SK-N-SH (cell line): ENCODE results near the gene IRX2. TPM values are rescaled to one million over a fixed set of nuclear protein-coding genes. Genes with fewer than 3 reads are reported as not detected.

ENCODE experiments used
- CTCF ChIA-PET: fragments of 300-600, 350-600 bp; formaldehyde crosslinking; extraction: SDS; loops from one replicate; lab custom pipeline; 2021; lab: Yijun Ruan, JAX
- POLR2A ChIA-PET: fragments of 350-600 bp; sonication (Branson Sonifier 250); formaldehyde crosslinking; extraction: SDS; loops from one replicate; lab custom pipeline; 2020; ENCODE audit warnings: antibody characterized with exemption, inconsistent platforms; lab: Yijun Ruan, JAX
- DNase-seq: peaks from one replicate; pipeline ENCODE4 v3.0.0; 2012
- H2AFZ ChIP-seq: fragments of 200-600 bp; sonication (generic); 2 replicates; pipeline ENCODE4 v1.8.1; 2016; ENCODE audit warnings: antibody characterized with exemption, mild to moderate bottlenecking, low read depth
- H3F3A ChIP-seq: fragments of 200-600 bp; sonication (generic); replicated peaks from 2 replicates; pipeline ENCODE3; 2016; ENCODE audit warnings: antibody characterized with exemption, mild to moderate bottlenecking; ENCODE audit not compliant: insufficient read depth
- H3K27ac ChIP-seq, 2 experiments: fragments of 200-500 bp in 1 of 2; fragments of 200-600 bp in 1 of 2; sonication (Bioruptor generic) in 1 of 2; sonication (generic), shearing (Covaris generic) in 1 of 2; 2 replicates each; pipeline versions ENCODE4 v1.5.1 to v1.6.1; 2014 to 2016; ENCODE audit warnings: low read depth in 2 of 2, inconsistent platforms in 1 of 2, low read length in 1 of 2, mild to moderate bottlenecking in 1 of 2, mixed read lengths in 1 of 2
- H3K27me3 ChIP-seq: fragments of 200-600 bp; sonication (generic), shearing (Covaris generic); 2 replicates; pipeline ENCODE4 v1.6.1; 2016; ENCODE audit warnings: mixed run types; ENCODE audit not compliant: insufficient read depth
- H3K36me3 ChIP-seq, 2 experiments: fragments of 200-500 bp in 1 of 2; fragments of 200-600 bp in 1 of 2; sonication (Bioruptor generic) in 1 of 2; sonication (generic) in 1 of 2; replicated peaks in 1 of 2; 2 replicates each; pipeline versions ENCODE3 to v1.5.1; 2014 to 2016; ENCODE audit warnings: low read length in 1 of 2, mild to moderate bottlenecking in 1 of 2; ENCODE audit not compliant: insufficient read depth in 2 of 2, control insufficient read depth in 1 of 2
- H3K4me1 ChIP-seq, 2 experiments: fragments of 200-500 bp in 1 of 2; fragments of 200-600 bp in 1 of 2; sonication (Bioruptor generic) in 1 of 2; sonication (generic), shearing (Covaris generic) in 1 of 2; 2 replicates each; pipeline versions ENCODE4 v1.5.1 to v1.6.1; 2014 to 2016; ENCODE audit warnings: low read depth in 1 of 2, low read length in 1 of 2, mixed run types in 1 of 2; ENCODE audit not compliant: insufficient read depth in 2 of 2, control insufficient read depth in 1 of 2
- H3K4me2 ChIP-seq: fragments of 200-600 bp; sonication (generic), shearing (Covaris generic); 2 replicates; pipeline ENCODE4 v1.6.1; 2017; ENCODE audit warnings: mixed run types
- H3K4me3 ChIP-seq, 2 experiments: fragments of 200-500 bp in 1 of 2; fragments of 200-600 bp in 1 of 2; sonication (Bioruptor generic) in 1 of 2; sonication (generic), shearing (Covaris generic) in 1 of 2; 2 replicates each; pipeline versions ENCODE4 v1.5.1 to v1.8.1; 2014 to 2016; ENCODE audit warnings: low read depth in 2 of 2, inconsistent platforms in 1 of 2, low read length in 1 of 2, mild to moderate bottlenecking in 1 of 2, mixed read lengths in 1 of 2, moderate library complexity in 1 of 2
- H3K79me2 ChIP-seq: fragments of 200-600 bp; sonication (generic); 2 replicates; pipeline ENCODE4 v1.8.1; 2017; ENCODE audit warnings: mild to moderate bottlenecking; ENCODE audit not compliant: insufficient read depth
- H3K9ac ChIP-seq: fragments of 200-600 bp; sonication (generic); 2 replicates; pipeline ENCODE4 v1.6.1; 2017; ENCODE audit warnings: mixed run types
- H3K9me2 ChIP-seq: fragments of 200-600 bp; sonication (generic); 2 replicates; pipeline ENCODE4 v1.6.1; 2017; ENCODE audit warnings: mixed run types
- H3K9me3 ChIP-seq: fragments of 200-600 bp; sonication (generic); 2 replicates; pipeline ENCODE4 v1.6.1; 2017; ENCODE audit warnings: mixed run types, mild to moderate bottlenecking, moderate library complexity
- H4K20me1 ChIP-seq: fragments of 200-600 bp; sonication (generic); 2 replicates; pipeline ENCODE4 v1.6.1; 2017; ENCODE audit warnings: mild to moderate bottlenecking, mixed run types; ENCODE audit not compliant: insufficient read depth
- EP300 ChIP-seq, 2 experiments: IDR thresholded peaks; 2 replicates each; pipeline versions ENCODE4 v1.4.0 to v1.6.1; 2012; ENCODE audit warnings: borderline replicate concordance in 1 of 2, low read depth in 1 of 2, low read length in 1 of 2
- RCOR1 ChIP-seq: fragments of 150-350 bp; IDR thresholded peaks from 2 replicates; pipeline ENCODE4 v1.6.1; 2017; ENCODE audit warnings: antibody characterized with exemption, low read length
- TCF12 ChIP-seq: IDR thresholded peaks from 2 replicates; pipeline ENCODE4 v1.4.0; 2012
- TEAD4 ChIP-seq: IDR thresholded peaks from 2 replicates; pipeline ENCODE4 v1.4.0; 2012; ENCODE audit warnings: mild to moderate bottlenecking, borderline replicate concordance; ENCODE audit not compliant: insufficient read depth
- YY1 ChIP-seq: IDR thresholded peaks from 2 replicates; pipeline ENCODE4 v1.4.0; 2012; ENCODE audit warnings: low read depth, mild to moderate bottlenecking
- WGBS: methylation state at CpG from one replicate; pipeline ENCODE4 v1.1.6; 2017; ENCODE audit warnings: low lambda C conversion rate; 5-methylcytosine and 5-hydroxymethylcytosine counted together
- polyA plus RNA-seq, 3 experiments: library from polyadenylated mRNA; depleted of rRNA; stranded (reverse); fragments of >200 nt; gene quantifications; 2 replicates each; pipeline ENCODE4 v1.2.3, GENCODE V29; 2012
- TF ChIP-seq, protein P1 (sequence below): fragments of 150-350 bp; IDR thresholded peaks from 2 replicates; pipeline ENCODE4 v1.6.1; 2017; ENCODE audit warnings: antibody characterized with exemption, low read length, low read depth, borderline replicate concordance
- TF ChIP-seq, protein P2 (sequence below): IDR thresholded peaks from 2 replicates; pipeline ENCODE4 v1.4.0; 2012; ENCODE audit warnings: low read depth, borderline replicate concordance
- TF ChIP-seq, protein P3 (sequence below): IDR thresholded peaks from 2 replicates; pipeline ENCODE4 v1.4.0; 2012; ENCODE audit warnings: low read depth, borderline replicate concordance
- TF ChIP-seq, protein P4 (sequence below): IDR thresholded peaks from 2 replicates; pipeline ENCODE4 v1.6.1; 2012; ENCODE audit warnings: mild to moderate bottlenecking, low read depth, low read length, moderate library complexity
- TF ChIP-seq, protein P5 (sequence below): fragments of 150-350 bp; IDR thresholded peaks from 2 replicates; pipeline ENCODE4 v1.6.1; 2016; ENCODE audit warnings: mild to moderate bottlenecking, low read depth, low read length

The IRX2 gene
- polyA plus RNA-seq, 1 of the 3 experiments (the other 2 are of a cell fraction): not detected

DNA sequence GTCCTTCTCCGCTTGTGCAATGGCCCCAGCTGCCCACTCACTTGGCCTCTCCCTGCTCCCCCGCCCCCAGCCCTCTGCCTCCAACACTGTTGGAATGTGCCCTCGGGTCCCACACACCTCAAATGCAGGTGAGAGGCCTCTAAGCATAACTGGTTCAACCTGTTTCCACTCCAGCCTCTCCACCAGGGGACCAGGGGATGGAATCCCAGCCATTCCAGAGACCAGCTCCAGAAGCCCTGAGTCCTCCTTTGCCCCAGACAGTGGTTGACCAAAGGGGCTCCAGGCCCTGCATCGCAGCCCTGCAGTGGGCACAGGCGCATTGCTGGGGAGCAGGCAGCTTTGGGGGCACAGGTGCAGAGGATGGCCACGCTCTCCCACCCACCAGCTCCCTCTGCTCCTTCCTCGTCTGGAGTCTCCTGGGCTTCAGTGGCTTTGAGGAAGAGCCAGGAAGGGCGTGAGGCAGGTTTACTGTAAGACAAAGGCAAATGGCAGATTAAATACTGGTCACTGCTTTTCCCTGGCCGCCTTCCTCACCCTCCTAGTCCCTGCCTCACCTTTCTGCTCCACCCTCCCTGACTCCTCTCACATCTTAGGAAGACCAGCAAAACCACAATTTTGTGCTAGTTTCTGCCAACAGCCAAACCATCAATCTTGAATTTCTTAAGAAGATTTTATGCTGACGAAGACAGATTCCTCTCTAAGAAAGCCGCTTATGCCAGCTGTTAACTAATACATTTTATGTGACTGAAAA lies 29.1 kb upstream of the IRX2 start:
- no peak overlapping the region for H3K4me3 ChIP-seq
- H3K9me3 ChIP-seq: no peaks in the 10 kb centered on the region
- no peak overlapping the region for H2AFZ ChIP-seq
- H3K4me1 ChIP-seq: no peaks in the 10 kb centered on the region
- no peak overlapping the region for H3K9ac ChIP-seq
- no peak overlapping the region for H3K4me2 ChIP-seq
- POLR2A ChIA-PET: no interaction called here
- no peak overlapping the region for H3K27ac ChIP-seq
- no peaks in the 10 kb centered on the region for H3F3A ChIP-seq
- CTCF ChIA-PET: interaction anchor here (0.6 kb wide), 1 partner anchor 584 kb away, joined by 3 read pairs; no protein-coding TSS in a partner anchor
- no peaks in the 10 kb centered on the region for H3K9me2 ChIP-seq
- H3K79me2 ChIP-seq: no peaks in the 10 kb centered on the region
- TF ChIP-seq, protein P1, sequence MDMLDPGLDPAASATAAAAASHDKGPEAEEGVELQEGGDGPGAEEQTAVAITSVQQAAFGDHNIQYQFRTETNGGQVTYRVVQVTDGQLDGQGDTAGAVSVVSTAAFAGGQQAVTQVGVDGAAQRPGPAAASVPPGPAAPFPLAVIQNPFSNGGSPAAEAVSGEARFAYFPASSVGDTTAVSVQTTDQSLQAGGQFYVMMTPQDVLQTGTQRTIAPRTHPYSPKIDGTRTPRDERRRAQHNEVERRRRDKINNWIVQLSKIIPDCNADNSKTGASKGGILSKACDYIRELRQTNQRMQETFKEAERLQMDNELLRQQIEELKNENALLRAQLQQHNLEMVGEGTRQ: no peak
- TF ChIP-seq, protein P2, sequence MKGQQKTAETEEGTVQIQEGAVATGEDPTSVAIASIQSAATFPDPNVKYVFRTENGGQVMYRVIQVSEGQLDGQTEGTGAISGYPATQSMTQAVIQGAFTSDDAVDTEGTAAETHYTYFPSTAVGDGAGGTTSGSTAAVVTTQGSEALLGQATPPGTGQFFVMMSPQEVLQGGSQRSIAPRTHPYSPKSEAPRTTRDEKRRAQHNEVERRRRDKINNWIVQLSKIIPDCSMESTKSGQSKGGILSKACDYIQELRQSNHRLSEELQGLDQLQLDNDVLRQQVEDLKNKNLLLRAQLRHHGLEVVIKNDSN: no peak
- TF ChIP-seq TEAD4 (no peak), TCF12 (no peak), EP300 (IDR thresholded peaks at IDR 0.05; ENCODE audit: borderline replicate concordance in 1 of 2, low read depth in 1 of 2, low read length in 1 of 2) (no peak), YY1 (no peak), RCOR1 (no peak)
- TF ChIP-seq, protein P3, sequence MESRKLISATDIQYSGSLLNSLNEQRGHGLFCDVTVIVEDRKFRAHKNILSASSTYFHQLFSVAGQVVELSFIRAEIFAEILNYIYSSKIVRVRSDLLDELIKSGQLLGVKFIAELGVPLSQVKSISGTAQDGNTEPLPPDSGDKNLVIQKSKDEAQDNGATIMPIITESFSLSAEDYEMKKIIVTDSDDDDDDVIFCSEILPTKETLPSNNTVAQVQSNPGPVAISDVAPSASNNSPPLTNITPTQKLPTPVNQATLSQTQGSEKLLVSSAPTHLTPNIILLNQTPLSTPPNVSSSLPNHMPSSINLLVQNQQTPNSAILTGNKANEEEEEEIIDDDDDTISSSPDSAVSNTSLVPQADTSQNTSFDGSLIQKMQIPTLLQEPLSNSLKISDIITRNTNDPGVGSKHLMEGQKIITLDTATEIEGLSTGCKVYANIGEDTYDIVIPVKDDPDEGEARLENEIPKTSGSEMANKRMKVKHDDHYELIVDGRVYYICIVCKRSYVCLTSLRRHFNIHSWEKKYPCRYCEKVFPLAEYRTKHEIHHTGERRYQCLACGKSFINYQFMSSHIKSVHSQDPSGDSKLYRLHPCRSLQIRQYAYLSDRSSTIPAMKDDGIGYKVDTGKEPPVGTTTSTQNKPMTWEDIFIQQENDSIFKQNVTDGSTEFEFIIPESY: no peak
- TF ChIP-seq, protein P4, sequence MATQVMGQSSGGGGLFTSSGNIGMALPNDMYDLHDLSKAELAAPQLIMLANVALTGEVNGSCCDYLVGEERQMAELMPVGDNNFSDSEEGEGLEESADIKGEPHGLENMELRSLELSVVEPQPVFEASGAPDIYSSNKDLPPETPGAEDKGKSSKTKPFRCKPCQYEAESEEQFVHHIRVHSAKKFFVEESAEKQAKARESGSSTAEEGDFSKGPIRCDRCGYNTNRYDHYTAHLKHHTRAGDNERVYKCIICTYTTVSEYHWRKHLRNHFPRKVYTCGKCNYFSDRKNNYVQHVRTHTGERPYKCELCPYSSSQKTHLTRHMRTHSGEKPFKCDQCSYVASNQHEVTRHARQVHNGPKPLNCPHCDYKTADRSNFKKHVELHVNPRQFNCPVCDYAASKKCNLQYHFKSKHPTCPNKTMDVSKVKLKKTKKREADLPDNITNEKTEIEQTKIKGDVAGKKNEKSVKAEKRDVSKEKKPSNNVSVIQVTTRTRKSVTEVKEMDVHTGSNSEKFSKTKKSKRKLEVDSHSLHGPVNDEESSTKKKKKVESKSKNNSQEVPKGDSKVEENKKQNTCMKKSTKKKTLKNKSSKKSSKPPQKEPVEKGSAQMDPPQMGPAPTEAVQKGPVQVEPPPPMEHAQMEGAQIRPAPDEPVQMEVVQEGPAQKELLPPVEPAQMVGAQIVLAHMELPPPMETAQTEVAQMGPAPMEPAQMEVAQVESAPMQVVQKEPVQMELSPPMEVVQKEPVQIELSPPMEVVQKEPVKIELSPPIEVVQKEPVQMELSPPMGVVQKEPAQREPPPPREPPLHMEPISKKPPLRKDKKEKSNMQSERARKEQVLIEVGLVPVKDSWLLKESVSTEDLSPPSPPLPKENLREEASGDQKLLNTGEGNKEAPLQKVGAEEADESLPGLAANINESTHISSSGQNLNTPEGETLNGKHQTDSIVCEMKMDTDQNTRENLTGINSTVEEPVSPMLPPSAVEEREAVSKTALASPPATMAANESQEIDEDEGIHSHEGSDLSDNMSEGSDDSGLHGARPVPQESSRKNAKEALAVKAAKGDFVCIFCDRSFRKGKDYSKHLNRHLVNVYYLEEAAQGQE: no peak
- TF ChIP-seq, protein P5, sequence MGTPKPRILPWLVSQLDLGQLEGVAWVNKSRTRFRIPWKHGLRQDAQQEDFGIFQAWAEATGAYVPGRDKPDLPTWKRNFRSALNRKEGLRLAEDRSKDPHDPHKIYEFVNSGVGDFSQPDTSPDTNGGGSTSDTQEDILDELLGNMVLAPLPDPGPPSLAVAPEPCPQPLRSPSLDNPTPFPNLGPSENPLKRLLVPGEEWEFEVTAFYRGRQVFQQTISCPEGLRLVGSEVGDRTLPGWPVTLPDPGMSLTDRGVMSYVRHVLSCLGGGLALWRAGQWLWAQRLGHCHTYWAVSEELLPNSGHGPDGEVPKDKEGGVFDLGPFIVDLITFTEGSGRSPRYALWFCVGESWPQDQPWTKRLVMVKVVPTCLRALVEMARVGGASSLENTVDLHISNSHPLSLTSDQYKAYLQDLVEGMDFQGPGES: no peak
- H3K27me3 ChIP-seq: no peaks in the 10 kb centered on the region
- H4K20me1 ChIP-seq: no peaks in the 10 kb centered on the region
- under 1% methylated on average over 9 of the region's 11 CpGs for WGBS
- no peaks in the 10 kb centered on the region for H3K36me3 ChIP-seq
- no peak for DNase-seq
